PC-9 (cell line): Measurements from ENCODE around the gene DUSP21. TPM values are rescaled to one million over a fixed set of nuclear protein-coding genes. Genes with fewer than 3 reads are reported as not detected.

Experiments
- Bru-seq: library from RNA; stranded (reverse); fragments of 400-500 nt; gene quantifications from one replicate; lab custom pipeline; 2021; lab: Mats Ljungman, UMichigan
- BruChase-seq, 2 experiments: library from RNA; stranded (reverse); fragments of 400-500 nt; gene quantifications; one replicate each; lab custom pipeline; 2021; lab: Mats Ljungman, UMichigan
- BruUV-seq: library from RNA; stranded (reverse); fragments of 400-500 nt; replicated peaks from 2 replicates; lab custom pipeline; 2021; lab: Mats Ljungman, UMichigan
- CTCF ChIA-PET: fragments of 300-600 bp; sonication (Branson Sonifier 250); formaldehyde crosslinking; loops from one replicate; lab custom pipeline; 2022; ENCODE audit warnings: antibody characterized with exemption; lab: Charles Lee
- POLR2A ChIA-PET: fragments of 300-600 bp; sonication (Branson Sonifier 250); formaldehyde crosslinking; loops from one replicate; lab custom pipeline; 2022; ENCODE audit warnings: antibody characterized with exemption; ENCODE audit not compliant: unreplicated experiment; lab: Charles Lee
- DNase-seq, 2 experiments: peaks; one replicate each; pipeline versions ENCODE4 v3.0.0 to v3.0.0-alpha.2; 2015 to 2022; ENCODE audit warnings: mixed read lengths in 1 of 2
- H2AFZ ChIP-seq: fragments of 200-600 bp; sonication (generic); 2 replicates; pipeline ENCODE4 v1.8.1; 2017; ENCODE audit warnings: antibody characterized with exemption
- H3F3A ChIP-seq: fragments of 200-600 bp; sonication (generic); 2 replicates; pipeline ENCODE4 v1.8.1; 2017; ENCODE audit warnings: antibody characterized with exemption, mild to moderate bottlenecking, low read depth; ENCODE audit not compliant: insufficient read depth
- H3K27ac ChIP-seq: fragments of 200-600 bp; sonication (generic); 2 replicates; pipeline ENCODE4 v1.6.1; 2016; ENCODE audit warnings: mixed run types
- H3K27me3 ChIP-seq: fragments of 200-600 bp; sonication (generic); 2 replicates; pipeline ENCODE4 v1.6.1; 2016; ENCODE audit warnings: low read depth, mixed run types; ENCODE audit not compliant: insufficient read depth
- H3K36me3 ChIP-seq: fragments of 200-600 bp; sonication (generic); 2 replicates; pipeline ENCODE4 v1.6.1; 2016; ENCODE audit warnings: low read depth, mixed run types
- H3K4me1 ChIP-seq: fragments of 200-600 bp; sonication (generic); replicated peaks from 2 replicates; pipeline ENCODE4 v1.6.1; 2016; ENCODE audit warnings: mixed run types; ENCODE audit not compliant: insufficient read depth
- H3K4me2 ChIP-seq: fragments of 200-600 bp; sonication (generic); 2 replicates; pipeline ENCODE4 v1.6.1; 2017; ENCODE audit warnings: mixed run types
- H3K4me3 ChIP-seq: fragments of 200-600 bp; sonication (generic); 2 replicates; pipeline ENCODE4 v1.6.1; 2016; ENCODE audit warnings: mixed run types
- H3K79me2 ChIP-seq: fragments of 200-600 bp; sonication (generic); 2 replicates; pipeline ENCODE4 v1.6.1; 2017; ENCODE audit warnings: low read depth, mixed run types
- H3K9me2 ChIP-seq: fragments of 200-600 bp; sonication (generic); 2 replicates; pipeline ENCODE4 v1.8.1; 2017; ENCODE audit warnings: mild to moderate bottlenecking; ENCODE audit not compliant: insufficient read depth
- H3K9me3 ChIP-seq: fragments of 200-600 bp; sonication (generic); 2 replicates; pipeline ENCODE4 v1.8.1; 2016; ENCODE audit warnings: low read depth; ENCODE audit not compliant: insufficient read depth
- H4K20me1 ChIP-seq: fragments of 200-600 bp; sonication (generic); 2 replicates; pipeline ENCODE4 v1.8.1; 2017; ENCODE audit not compliant: insufficient read depth
- CTCF ChIP-seq: fragments of 200-600 bp; sonication (generic); conservative IDR thresholded peaks from 2 replicates; pipeline ENCODE4 v1.6.1; 2017; ENCODE audit warnings: mixed run types, antibody characterized with exemption, mild to moderate bottlenecking, moderate library complexity
- EZH2 ChIP-seq: fragments of 200-600 bp; sonication (generic); IDR thresholded peaks from 2 replicates; pipeline ENCODE4 v1.8.0; 2017; ENCODE audit warnings: antibody characterized with exemption, low read depth
- intact Hi-C: fragments of 100-400 bp; cut with micrococcal nuclease; formaldehyde crosslinking; loops from one replicate; pipeline ENCODE4 v1.10.0; 2022; ENCODE audit not compliant: unreplicated experiment
- long read RNA-seq: library from polyadenylated mRNA; stranded (forward); transcript quantifications from one replicate; pipeline ENCODE4 v2.0.0, GENCODE V29; 2022
- total RNA-seq: library from RNA; stranded (reverse); gene quantifications from 2 replicates; pipeline ENCODE4 v1.2.3, GENCODE V29; 2021

The DUSP21 gene
- total RNA-seq (not detected in 2 replicates), Bru-seq, nascent RNA (not detected), BruChase-seq, experiment 1, labeled RNA remaining after a 2-hour chase (not detected), BruChase-seq, experiment 2, labeled RNA remaining after a 6-hour chase (not detected)
- long read RNA-seq = 0 reads

GRCh38 chrX:44843753-44844152, at the start of gene DUSP21:
Gene DUSP21 (plus strand): TSS chrX:44844021. CDS start chrX:44844133, 112 bp downstream.
- no peak for DNase-seq
- no peaks in the 10 kb centered on the region for H3K79me2 ChIP-seq
- ChIA-PET POLR2A (no interaction called here), CTCF (no interaction called here)
- H3K4me2 ChIP-seq = no peak within 1 kb of the TSS
- no peaks in the 10 kb centered on the region for H3K9me2 ChIP-seq
- H3F3A ChIP-seq = no peaks in the 10 kb centered on the region
- no peaks in the 10 kb centered on the region; the same call in 1 of the 2 replicates for H3K4me1 ChIP-seq
- H4K20me1 ChIP-seq = no peaks in the 10 kb centered on the region
- intact Hi-C loops = no loop called here
- H3K4me3 ChIP-seq = no peak within 1 kb of the TSS
- no peaks in the 10 kb centered on the region for H3K36me3 ChIP-seq
- peak within 1 kb of the TSS; percentile 74 for H3K27ac ChIP-seq
- no TSS peak for BruUV-seq
- H3K9me3 ChIP-seq = no peaks in the 10 kb centered on the region
- TF ChIP-seq CTCF (no peak), EZH2 (no peak)
- no peaks in the 10 kb centered on the region for H3K27me3 ChIP-seq
- no peak within 1 kb of the TSS for H2AFZ ChIP-seq

- POLR2A ChIA-PET = no interaction called here
- TF ChIP-seq EZH2 = no peak
- no peak for TF ChIP-seq CTCF
- Histone ChIP-seq H4K20me1 (no peaks in the 10 kb centered on the region), H3K79me2 (no peaks in the 10 kb centered on the region), H3K4me3 (no peak overlapping the region), H3K9me3 (no peaks in the 10 kb centered on the region), H3K4me1 (no peaks in the 10 kb centered on the region), H3K27ac (no peak overlapping the region), H3K9me2 (no peaks in the 10 kb centered on the region), H2AFZ (no peak overlapping the region), H3F3A (no peaks in the 10 kb centered on the region), H3K4me2 (no peak overlapping the region), H3K36me3 (no peaks in the 10 kb centered on the region), H3K27me3 (no peaks in the 10 kb centered on the region)
- no TSS peak for BruUV-seq
- intact Hi-C loops = no loop called here
- no peak for DNase-seq
- CTCF ChIA-PET = no interaction called here
These were observed 47.8 kb upstream of the DUSP21 start for GRCh38 chrX:44795945-44796450.

GRCh38 chrX:44802613-44803012, 41.2 kb upstream of the DUSP21 start:
- Histone ChIP-seq H3F3A (no peaks in the 10 kb centered on the region), H3K4me1 (no peaks in the 10 kb centered on the region), H3K27me3 (no peaks in the 10 kb centered on the region), H3K27ac (no peak overlapping the region), H3K79me2 (no peaks in the 10 kb centered on the region), H3K4me2 (no peak overlapping the region), H4K20me1 (no peaks in the 10 kb centered on the region), H3K9me3 (no peaks in the 10 kb centered on the region), H3K36me3 (no peaks in the 10 kb centered on the region), H3K4me3 (no peak overlapping the region), H3K9me2 (no peaks in the 10 kb centered on the region), H2AFZ (no peak overlapping the region)
- TF ChIP-seq CTCF (no peak), EZH2 (no peak)
- no peak for DNase-seq
- intact Hi-C loops = no loop called here
- BruUV-seq = no TSS peak
- POLR2A ChIA-PET = interaction anchor here (0.6 kb wide), 1 partner anchor 9 kb away, joined by 9 read pairs; no protein-coding TSS in a partner anchor
- CTCF ChIA-PET = no interaction called here
